Right lobe of liver (tissue), 4 donors: ENCODE measurements around the gene ANO2.

Source experiments
- CTCF ChIP-seq, 4 donors: fragments of 200-600 bp in 3 of 4; fragments of 450-650 bp in 1 of 4; IDR thresholded peaks; one replicate each; pipeline versions ENCODE4 v1.5.1 to v1.8.0; 2016 to 2022; ENCODE audit warnings: antibody characterized with exemption in 4 of 4, mild to moderate bottlenecking in 2 of 4
- POLR2A ChIP-seq: fragments of 450-650 bp; IDR thresholded peaks from one replicate; pipeline ENCODE4 v1.6.1; 2017; ENCODE audit warnings: antibody characterized with exemption, mild to moderate bottlenecking
- donor health status: DM: no; HTN: no; CAD: no.
- donor health status: DM: no; HTN: no; CAD: no.
- donor health status: DM: no; HTN: yes; CAD: no.

DNA sequence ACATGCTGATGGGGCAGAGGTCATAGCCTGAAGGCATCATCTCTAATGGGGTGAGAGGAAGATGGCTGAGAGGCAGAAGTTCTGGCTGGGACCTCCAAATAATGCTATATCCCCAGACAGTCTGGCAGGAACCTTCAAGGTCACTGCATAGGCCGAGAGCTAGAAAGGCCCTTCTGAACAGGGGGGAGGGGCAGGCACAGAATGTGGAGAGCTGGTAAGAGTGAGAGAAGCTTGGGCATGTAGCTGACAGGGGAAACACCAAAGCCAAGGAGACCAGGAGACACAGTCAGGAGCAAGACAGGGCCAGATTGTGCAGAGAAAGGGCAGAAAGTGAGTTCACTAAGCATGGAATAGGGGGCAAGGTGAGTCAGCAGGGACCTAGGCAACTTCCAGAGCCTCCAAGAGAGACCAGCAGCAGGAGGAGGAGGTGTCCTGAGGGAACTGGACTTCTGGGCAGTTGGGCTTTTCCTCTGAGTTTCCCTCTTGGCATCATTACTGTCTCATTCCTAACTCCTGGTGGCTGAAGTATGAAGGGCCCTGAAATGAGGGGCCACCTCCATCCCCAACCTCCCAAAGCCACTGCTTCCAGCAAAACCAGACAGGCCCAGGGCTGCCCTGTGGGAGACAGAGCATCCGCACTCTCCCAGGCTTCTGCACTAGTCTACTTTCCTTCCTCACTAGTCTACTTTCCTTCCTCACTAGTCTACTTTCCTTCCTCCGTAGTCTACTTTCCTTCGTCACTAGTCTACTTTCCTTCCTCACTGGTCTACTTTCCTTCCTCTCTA is 17.1 kb downstream of the ANO2 start:
- TF ChIP-seq CTCF (IDR thresholded peaks at IDR 0.05), result no peak
- TF ChIP-seq POLR2A, result no peak
